ENCODE measurements around the gene ANKS1B. TPM values are rescaled to one million over a fixed set of nuclear protein-coding genes. Genes with fewer than 3 reads are reported as not detected.

Gene ANKS1B
- total RNA-seq, 4 donors from 2014 or later, result 4.9 to 15.4 (median 9.4) TPM

DNA sequence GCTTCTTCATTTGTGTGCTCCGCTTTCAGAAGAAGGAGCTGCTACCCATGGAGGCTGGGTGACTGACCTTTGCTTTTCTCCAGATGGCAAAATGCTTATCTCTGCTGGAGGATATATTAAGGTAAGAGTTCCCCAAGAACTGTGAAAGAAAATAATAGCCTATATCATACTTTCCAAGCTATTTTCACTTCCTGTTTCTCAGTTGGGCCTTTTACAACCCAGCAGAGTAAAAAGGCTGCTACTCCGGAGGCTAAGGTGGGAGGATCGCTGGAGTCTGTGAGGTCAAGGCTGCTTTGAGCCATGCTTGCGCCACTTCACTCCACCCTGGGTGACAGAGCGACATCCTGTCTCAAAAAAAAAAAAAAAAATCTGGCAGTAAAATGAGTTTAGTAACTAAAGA, 1257.5 kb downstream of the ANKS1B start:
- Histone ChIP-seq H3K4me3 (no peak overlapping the region), H3K4me1 (no peaks in the 10 kb centered on the region), H3K36me3 (peaks cover 83% of the 10 kb centered on the region), H3K27ac (no peak overlapping the region), H3K9me3 (no peaks in the 10 kb centered on the region), H3K27me3 (no peaks in the 10 kb centered on the region)
- TF ChIP-seq CTCF (IDR thresholded peaks at IDR 0.05), result no peak
- no peak for TF ChIP-seq POLR2A (IDR thresholded peaks at IDR 0.05)
- TF ChIP-seq POLR2AphosphoS5 (IDR thresholded peaks at IDR 0.05), result no peak
- TF ChIP-seq EP300 (IDR thresholded peaks at IDR 0.05), result no peak
- no peak for DNase-seq (ENCODE audit: low spot score in 2 of 2)
- WGBS, result 94% methylated on average over 5 of the region's 5 CpGs

GRCh38 chr12:98725476-98726247, 1259.1 kb downstream of the ANKS1B start:
- DNase-seq (ENCODE audit: low spot score in 2 of 2), result no peak
- Histone ChIP-seq H3K27me3 (no peaks in the 10 kb centered on the region), H3K27ac (no peak overlapping the region), H3K4me3 (no peak overlapping the region), H3K4me1 (no peaks in the 10 kb centered on the region), H3K36me3 (peaks cover 67% of the 10 kb centered on the region), H3K9me3 (no peaks in the 10 kb centered on the region)
- WGBS, result 61% methylated on average over 5 of the region's 5 CpGs
- TF ChIP-seq POLR2AphosphoS5 (IDR thresholded peaks at IDR 0.05) (no peak), POLR2A (IDR thresholded peaks at IDR 0.05) (no peak), CTCF (IDR thresholded peaks at IDR 0.05) (peak in 1 of 2 donors; percentile 18)

DNA sequence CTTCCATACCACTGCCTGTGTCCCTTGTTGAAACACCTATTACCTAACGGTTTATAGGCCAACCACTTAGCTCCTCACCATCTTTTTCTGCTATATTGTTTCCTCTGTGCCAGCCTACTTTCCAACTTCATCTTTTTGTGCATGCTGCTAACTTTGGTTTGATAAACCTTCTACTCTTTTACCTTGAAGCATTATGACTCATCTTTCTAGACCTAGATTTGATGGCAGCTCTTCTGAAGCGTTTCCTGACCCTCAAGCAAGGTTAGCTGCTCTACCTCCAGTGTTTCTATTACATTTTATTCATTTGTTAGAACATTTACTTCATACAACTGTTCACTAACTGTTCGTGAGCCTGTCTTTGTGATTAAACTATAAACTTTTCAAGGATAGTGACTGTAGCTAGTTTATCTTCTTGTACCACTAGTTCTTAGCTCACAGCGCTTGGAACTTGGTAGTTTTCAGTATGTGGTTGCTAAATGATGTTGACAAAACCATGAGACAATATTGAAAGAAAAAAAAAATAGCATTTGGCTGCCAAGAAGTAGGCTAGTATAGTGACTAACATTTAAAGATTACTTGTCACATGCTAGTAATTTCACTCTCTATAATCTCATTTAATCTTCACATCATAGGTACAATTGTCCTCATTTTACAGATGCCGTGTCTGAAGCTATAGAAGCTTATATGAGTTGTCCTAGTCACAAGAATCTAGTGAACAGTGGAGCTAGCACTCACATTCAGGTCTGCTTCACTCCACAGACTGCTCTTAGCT, 1260.2 kb downstream of the ANKS1B start:
- no peak overlapping the region for H3K27ac ChIP-seq
- peaks cover 61% of the 10 kb centered on the region for H3K36me3 ChIP-seq
- 88% methylated on average over 5 of the region's 5 CpGs for WGBS
- no peaks in the 10 kb centered on the region for H3K27me3 ChIP-seq
- H3K4me1 ChIP-seq, result no peaks in the 10 kb centered on the region
- TF ChIP-seq POLR2AphosphoS5 (IDR thresholded peaks at IDR 0.05), result no peak
- TF ChIP-seq POLR2A (IDR thresholded peaks at IDR 0.05), result no peak
- TF ChIP-seq CTCF (IDR thresholded peaks at IDR 0.05), result no peak
- TF ChIP-seq EP300 (IDR thresholded peaks at IDR 0.05), result no peak
- H3K9me3 ChIP-seq, result no peaks in the 10 kb centered on the region
- H3K4me3 ChIP-seq, result no peak overlapping the region
- DNase-seq (ENCODE audit: low spot score in 2 of 2), result no peak

- 96% methylated on average over 2 of the region's 2 CpGs for WGBS
These were observed 1263.5 kb downstream of the ANKS1B start for GRCh38 chr12:98721204-98721702.

More at GRCh38 chr12:98721204-98721702, 1263.5 kb downstream of the ANKS1B start:
- DNase-seq (ENCODE audit: low spot score in 2 of 2), result no peak
- Histone ChIP-seq H3K4me3 (no peak overlapping the region), H3K27ac (no peak overlapping the region), H3K9me3 (no peaks in the 10 kb centered on the region), H3K27me3 (no peaks in the 10 kb centered on the region), H3K4me1 (no peaks in the 10 kb centered on the region), H3K36me3 (peaks cover 58% of the 10 kb centered on the region)
- TF ChIP-seq POLR2AphosphoS5 (IDR thresholded peaks at IDR 0.05) (no peak), POLR2A (IDR thresholded peaks at IDR 0.05) (no peak), CTCF (IDR thresholded peaks at IDR 0.05) (no peak), EP300 (IDR thresholded peaks at IDR 0.05) (no peak)

Data from suprapubic skin (tissue), 4 donors.